GM19043 (cell line): Measurements from ENCODE around the gene TMEM234.
"Not testable (repeated sequence)": the region's sequence is repeated elsewhere in the genome, so short reads cannot be mapped to it uniquely, and the experiment has no call there.

Source experiments
- ATAC-seq: cut with Tn5 transposase; IDR thresholded peaks from one replicate; pipeline ENCODE4 v1.9.1; 2021; ENCODE audit warnings: low read depth; ENCODE audit not compliant: unreplicated experiment

Gene TMEM234

DNA sequence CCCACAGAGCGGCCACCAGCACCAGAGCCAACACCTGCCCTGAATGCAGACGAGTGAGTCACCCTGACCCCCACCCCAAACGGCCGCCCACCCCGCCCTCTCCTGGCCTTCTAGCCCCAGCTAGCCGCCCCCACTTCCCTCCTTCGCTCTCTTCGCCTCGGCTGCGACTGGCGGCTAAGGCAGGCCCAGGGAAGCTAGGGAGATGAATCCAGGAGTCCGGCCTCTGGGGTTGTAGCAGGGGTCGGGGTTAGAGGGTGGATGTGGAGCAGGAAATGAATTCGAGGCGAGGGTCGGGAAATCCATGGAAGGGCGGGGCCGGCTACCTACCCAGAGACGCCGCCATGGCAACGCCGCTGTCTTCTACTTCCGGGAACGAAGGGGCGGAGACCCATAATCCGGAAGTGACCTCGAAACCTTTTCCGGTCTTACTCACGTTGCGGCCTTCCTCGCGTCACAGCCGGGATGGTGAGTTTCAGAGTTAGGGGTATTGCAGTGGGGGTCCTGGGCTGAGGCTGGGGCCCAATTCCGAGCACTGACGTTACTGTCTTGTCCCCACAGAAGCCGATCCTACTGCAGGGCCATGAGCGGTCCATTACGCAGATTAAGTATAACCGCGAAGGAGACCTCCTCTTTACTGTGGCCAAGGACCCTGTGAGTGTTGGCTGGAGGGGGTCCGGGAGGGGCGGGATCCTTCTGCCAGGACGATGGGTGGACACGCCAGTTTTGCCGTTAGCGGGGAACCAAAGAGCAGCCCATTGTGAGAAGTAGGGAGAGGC, at the start of gene TMEM234, which contains the start of gene EIF3I:
Gene TMEM234, minus strand, starts transcription at position 374 of the 776 bp plus-strand sequence. Its CDS starts 31 bp downstream, at position 343.
Gene EIF3I, plus strand, starts transcription at position 428 of the 776 bp plus-strand sequence. Its CDS starts 35 bp downstream, at position 463.
- ATAC-seq: peak; percentile 90

DNA sequence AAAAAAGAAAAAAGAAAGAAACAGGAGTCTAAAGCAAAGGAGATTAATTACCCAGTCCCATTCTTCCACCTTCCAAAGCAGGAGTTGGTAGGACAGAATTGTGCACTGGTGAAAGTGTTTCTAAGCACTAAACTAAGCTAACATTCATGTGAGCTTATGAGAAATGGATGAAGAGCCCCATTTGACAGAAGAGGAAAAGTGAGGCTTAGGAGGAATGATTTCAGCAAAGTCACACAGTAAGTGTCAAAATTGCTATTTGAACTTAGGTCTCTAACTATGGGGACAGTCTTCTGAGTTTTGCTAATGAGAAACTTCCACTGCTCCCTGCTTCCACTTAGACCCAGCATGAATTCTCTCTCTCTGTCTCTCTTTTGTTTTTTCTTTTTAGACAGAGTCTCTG, 47.6 kb upstream of the TMEM234 start:
- no peak for ATAC-seq

DNA sequence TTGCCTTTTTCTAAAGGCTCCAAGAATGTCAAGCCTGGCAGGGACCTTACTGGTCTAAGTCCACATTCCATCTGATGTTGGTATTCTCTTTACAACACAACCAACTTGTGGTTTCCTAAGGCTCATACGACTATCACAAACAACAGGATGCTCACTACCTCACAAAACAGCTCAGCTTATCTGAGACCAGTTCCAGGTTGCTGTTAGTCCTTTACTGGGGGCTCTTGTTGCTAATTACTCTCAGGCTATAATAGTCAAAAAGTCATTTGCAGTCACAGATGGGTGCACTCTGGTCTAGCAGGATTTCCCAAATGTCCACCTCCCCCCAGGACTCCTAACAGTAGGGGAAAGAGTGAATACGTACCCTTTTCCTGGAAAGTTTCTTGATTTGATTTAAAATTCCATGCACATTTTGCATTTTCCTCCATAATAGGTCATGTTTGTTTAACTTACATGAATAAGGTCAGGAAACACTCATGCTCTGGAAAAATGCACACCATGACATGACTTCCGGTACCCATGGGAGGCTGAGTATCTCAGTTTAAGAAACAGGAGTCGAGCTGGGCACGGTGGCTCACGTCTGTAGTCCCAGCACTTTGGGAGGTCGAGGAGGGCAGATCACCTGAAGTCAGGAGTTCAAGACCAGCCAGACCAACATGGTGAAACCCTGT, 44.9 kb upstream of the TMEM234 start:
- ATAC-seq: no peak

DNA sequence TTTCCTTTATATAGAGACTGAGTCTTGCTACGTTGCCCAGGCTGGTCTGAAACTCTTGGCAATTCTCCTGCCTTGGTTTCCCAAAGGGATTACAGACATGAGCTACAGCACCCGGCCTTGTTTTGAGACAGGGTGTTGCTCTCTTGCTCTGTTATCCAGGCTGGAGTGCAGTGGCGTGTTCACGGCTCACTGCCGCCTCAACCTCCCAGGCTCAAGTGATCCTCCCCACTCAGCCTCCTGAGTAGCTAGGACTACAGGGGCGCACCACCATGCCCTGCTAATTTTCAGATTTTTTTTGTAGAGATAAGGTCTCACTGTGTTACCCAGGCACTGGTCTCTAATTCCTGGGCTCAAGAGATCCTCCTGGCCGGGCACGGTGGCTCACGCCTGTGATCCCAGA, 43.7 kb upstream of the TMEM234 start:
- no peak for ATAC-seq

DNA sequence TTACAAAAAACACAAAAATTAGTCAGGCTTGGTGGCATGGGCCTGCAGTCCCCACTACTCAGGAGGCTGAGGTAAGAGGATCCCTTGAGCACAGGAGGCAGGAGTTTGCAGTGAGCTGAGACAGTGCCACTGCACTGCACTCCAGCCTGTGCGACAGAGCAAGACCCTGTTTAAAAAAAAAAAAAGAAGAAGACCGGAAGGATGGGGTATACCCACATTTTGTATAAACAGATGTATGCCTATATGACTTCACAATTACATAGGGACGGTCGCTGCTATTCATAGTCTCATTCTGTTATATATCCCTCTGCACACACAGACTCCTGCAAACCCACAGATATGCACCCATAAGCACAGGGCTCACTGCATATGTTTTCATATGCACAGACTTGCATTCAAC, 41.6 kb upstream of the TMEM234 start:
- ATAC-seq: no peak

DNA sequence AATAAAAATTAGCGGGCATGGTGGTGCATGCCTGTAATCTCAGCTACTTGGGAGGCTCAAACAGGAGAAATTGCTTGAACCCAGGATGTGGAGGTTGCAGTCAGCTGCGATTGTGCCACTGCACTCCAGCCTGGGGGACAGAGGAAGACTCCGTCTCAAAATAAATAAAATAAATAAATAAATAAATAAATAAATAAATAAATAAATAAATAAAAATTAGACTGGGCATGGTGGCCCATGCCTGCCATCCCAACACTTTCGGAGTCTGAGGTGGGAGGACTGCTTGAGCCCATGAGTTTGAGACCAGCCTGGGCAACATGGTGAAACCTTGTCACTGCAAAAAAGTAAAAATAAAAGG, 41.1 kb upstream of the TMEM234 start:
- not testable (repeated sequence) for ATAC-seq

DNA sequence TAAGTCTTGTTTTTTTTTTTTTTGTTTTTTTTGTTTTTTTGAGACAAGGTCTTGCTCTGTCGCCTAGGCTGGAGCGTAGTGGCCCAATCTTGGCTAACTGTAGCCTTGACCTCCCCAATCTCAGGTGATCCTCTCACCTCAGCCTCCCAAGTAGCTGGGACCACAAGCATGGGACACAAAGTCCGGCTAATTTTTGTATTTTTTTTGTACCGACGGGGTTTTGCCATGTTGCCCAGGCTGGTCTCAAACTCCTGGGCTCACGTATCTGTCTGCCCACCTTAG, 35.0 kb upstream of the TMEM234 start:
- ATAC-seq: no peak

DNA sequence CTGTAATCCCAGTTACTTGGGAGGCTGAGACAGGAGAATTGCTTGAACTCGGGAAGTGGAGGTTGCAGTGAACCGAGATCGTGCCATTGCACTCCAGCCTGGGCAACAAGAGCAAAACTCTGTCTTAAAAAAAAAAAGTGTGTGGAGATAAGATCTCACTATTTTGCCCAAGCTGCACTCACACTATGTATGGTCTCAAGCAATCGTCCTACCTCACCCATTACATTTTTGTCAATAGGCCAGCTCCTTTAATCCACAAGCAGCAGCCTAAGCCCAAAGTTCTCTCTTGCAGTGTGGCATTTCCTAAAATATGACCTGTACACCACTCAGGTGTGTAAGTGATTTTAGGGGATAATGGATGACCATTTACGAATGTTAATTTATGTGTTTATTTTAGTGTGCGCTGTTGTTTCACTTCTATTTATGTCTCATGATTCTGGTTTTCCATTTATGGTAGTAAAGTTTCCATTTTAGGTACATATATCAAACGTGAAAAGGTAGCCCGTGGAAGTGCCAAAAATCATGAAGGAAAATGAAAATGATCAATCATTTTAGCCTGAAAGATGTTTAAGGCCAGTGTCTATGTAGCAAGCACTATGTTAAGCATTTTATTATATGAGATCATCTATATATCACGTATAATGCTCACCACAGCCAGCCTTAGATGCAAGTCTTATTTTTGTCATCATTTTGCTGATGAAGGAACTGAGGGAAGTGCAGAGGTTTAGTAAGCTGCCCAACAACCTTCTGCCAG, 34.5 kb upstream of the TMEM234 start:
- no peak for ATAC-seq

DNA sequence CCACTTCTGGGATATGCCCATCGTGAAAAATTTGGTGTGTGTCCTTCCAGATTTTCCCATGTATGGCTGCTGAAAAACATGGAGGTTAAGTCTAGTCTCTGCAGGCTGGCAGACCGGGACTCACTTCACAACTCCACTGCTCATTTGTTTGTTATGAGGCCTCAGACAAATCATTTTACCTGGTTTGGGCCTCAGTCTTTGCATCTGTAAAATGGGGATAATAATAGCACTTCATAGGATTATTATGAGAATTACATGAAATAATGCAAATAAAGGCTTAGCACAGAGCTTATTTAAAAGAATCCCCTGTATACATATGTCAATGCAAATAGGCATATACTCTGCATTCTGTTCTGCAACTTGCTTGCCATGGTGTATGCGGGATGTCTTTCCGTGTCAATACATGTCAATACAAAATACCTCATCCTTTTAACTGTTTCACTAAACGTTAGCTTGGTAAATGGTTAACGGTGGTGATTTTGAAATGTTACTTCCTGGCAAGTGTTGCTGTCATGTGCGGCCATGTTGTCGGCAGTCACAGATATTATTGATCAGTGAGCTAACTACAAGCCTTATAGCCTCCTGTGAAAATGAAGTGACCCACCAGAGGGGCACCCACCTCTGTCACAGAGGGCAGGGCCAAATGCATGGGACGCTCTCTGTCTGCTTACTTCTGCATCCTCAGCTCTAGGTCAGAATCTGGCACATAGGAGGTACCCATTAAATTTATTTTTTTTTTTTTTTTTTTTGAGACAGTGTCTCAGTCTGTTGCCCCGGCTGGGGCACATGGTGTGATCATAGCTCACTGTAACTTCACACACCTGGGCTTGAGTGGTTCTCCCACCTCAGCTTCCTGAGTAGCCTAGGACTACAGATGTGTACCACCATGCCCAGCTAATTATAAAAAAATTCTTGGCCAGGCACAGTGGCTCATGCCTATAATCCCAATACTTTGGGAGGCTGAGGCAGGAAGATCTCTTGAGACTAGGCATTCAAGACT, 33.2 kb upstream of the TMEM234 start:
- no peak for ATAC-seq

DNA sequence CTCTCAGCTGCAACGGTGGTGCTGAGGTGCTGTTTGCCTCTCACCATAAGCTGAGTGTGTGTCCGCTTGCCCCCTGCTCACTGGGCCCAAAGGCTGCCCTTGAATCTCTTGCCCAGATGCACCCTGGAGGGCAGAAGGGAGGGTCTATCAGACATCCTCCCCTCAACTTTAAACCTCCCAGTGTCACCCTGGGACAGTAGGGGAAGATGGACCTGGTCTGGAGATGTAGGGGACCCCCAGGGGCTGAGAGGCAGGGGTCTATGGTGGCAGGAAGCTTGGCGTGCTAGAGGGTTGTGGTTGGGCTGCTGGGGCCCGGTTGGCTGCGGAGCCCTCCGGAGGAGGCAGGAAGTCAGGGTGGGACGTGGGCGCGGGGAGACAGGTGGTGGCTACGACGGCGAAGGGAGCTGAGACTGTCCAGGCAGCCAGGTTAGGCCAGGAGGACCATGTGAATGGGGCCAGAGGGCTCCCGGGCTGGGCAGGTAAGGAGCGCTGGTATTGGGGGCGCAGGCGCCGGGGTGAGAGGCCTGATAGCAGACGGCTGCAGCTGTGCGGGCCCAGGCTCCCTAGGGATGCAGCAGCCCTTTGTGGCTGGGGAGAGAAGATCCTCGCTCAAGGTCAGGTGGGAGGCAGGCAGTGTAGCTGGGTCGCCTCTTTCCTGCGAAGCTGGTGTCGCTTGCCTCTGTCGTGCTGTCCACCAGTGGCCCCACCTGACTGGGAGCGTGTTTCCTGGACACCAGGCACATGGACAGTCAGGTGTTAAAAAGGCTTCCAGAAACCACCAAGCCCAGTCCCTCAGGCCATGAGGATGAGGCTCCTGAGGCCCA, 29.0 kb upstream of the TMEM234 start, which contains the start of gene LCK:
Gene LCK, plus strand, starts transcription at position 373 of the 824 bp plus-strand sequence. CDS start 23,065 bp downstream, outside the sequence.
- ATAC-seq: no peak

DNA sequence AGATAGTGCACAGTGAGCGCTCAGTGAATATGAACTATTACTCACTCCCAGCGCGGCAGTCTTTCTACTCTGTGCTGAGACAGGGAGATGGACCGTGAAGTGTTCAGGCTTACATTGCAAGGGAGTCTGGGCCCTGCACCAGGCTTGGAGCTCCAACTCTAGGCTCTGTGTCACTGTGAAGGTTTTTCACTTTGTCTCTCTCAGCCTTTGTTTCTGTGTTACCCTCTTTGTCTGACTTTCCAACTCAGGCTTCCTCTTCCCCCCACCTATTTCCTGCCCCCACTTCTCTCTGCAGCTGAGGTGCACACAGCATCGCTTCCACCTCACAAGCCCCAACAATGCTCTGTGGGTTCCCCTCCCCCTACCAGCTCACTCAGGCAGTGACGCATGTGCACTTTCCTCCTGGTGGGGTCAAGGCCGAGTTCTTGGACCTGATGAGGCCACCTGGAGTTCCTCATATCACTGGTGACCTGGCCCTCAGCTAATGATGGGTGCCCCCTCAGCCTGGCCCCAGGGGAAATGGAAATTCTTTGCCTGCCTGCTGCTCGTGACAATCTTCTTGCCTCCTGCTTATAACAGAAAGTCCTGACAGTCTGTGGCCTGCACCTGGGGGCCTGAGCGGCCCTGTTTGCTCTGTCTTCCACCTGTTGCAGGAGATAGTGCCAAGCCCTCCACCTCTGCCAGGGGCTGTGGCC, 27.8 kb upstream of the TMEM234 start:
- peak; percentile 46 for ATAC-seq

DNA sequence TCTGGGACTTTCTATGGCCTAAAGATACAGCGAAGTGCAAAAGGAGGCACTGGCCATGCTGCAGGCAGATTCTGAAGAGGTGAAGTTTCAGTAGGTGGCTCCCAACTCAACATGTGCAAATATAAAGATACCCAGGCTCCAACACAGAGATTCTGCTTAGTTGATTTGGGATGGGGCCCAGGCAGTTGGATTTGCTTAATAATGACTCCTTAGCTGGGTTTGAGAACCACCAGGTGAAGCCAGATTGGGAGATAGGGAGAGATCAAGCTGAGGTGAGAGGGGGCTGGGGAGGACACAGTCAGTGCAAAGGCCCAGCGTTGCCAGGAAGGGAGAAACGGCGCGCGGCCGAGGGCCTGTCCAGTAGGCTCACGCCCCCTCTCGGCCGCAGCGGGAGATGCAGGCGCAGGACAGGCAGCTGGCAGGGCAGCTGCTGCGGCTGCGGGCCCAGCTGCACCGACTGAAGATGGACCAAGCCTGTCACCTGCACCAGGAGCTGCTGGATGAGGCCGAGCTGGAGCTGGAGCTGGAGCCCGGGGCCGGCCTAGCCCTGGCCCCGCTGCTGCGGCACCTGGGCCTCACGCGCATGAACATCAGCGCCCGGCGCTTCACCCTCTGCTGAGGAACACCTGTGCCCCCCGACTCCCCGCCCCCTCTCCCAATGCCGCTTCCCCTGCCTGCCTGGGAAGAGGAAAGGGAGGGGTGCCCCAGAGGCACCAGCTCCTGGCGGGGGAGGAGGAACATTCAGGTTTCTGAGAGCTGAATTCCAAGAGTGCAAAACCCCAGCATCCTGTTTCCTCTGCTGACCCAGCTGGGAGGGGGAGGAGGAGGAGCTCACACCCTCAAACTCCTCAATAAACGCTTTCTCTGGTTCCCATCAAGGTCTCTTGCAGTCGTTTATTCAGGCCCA, 26.1 kb upstream of the TMEM234 start:
- ATAC-seq: no peak

DNA sequence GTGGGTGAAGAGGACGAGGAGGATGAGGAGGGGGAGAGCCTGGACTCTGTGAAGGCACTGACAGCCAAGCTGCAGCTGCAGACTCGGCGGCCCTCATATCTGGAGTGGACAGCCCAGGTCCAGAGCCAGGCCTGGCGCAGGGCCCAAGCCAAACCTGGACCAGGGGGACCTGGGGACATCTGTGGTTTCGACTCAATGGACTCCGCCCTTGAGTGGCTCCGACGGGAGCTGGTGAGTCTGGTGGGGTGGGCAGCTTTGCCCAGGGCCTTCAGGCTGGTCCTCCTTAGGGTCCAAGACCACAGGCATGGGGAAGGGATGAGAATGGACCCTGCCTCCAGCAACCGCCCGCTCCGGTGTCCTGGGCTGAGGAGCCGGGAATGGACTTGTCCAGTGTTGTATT, 25.3 kb upstream of the TMEM234 start:
- ATAC-seq: no peak

DNA sequence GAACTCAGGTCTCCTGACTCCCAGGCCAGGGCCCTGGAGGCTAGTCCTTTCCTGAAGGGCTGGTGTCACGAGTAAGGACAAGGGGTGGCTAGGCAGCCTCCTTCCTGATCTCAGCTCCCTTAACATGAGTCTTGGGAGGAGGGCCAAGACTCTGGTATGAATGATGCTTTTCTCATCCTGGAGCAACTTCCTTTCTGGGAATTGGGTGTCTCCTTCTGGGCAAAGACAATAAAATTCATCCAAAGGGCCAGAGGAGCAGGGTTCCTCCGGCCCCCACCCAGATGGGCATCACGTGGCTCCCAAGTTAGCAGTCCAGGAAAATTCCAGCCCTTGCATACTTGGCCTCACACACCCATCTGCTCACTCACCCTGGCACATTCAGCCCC, 24.7 kb upstream of the TMEM234 start, which contains the start of gene FAM167B:
Gene FAM167B, plus strand, starts transcription at position 335 of the 386 bp plus-strand sequence. CDS start 200 bp downstream, outside the sequence.
- no peak for ATAC-seq

DNA sequence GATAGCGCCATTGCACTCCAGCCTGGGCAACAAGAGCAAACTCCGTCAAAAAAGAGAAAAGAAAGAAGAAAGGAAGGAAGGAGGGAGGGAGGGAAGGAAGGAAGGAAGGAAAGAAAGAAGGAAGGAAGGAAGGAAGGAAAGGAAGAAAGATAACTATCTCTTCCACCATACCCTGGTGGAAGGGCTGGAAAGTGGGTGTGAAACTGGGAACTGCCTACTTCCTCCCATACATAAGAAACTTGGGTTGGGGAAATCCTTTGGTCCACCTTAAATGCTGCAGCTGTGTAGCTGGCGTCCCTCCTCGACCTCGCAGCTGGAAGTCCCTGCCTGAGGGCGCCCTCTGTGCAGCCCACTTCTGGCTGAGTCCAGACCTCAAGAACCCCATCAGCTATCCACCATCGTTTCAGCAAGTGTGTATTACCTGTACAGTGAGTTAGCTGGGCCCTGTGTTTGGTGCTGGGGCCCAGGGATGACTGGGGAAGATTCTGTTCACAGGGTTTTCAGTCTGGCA, 20.2 kb upstream of the TMEM234 start:
- no peak for ATAC-seq

DNA sequence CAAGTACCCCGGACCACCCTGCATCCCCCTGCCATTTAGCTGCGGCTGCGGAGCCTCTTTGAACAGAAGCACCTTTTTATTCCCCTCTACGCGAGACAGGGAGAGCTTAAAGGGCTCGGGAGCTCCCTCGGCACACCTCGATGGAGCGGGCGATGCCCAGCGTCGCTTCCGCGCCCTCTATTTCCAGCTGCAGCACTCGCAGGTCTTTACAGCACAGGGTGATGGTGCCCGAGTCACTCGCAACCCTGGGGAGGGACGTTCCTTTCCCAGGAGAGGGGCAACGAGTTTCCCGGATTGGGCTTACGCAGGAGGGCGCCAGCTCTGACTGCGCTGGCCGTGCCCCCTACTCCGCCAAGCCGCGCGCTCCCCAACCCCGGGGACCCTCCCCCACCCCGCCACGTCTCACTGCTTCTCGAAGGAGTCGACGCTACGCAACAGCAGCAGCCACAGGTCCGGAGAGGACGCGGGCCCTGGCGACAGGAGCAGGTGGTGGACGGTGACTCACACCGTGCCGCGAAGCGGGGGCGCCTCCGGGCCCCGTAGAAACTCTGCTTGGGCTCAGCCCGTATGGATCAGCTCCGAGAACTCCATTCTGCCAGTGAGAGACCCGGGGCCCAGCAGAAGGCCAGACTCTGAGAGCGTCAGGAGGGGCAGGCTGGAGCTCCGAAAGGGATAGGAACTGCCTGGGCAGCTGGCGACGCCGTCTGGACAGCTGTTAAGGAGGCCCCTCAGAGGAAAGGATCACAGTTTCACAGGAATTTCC, 19.0 kb upstream of the TMEM234 start:
- no peak for ATAC-seq
